PC-3 (cell line): Measurements from ENCODE around the gene CRIP2. TPM values are rescaled to one million over a fixed set of nuclear protein-coding genes. Genes with fewer than 3 reads are reported as not detected.

ENCODE experiments used
- ATAC-seq: fragments of 200-7000 bp; cut with Tn5 transposase; 2 replicates; pipeline ENCODE4 v1.9.1; 2020; ENCODE audit warnings: mild to moderate bottlenecking, moderate library complexity
- BruUV-seq: library from RNA; stranded (reverse); fragments of 400-500 nt; replicated peaks from 2 replicates; lab custom pipeline; 2021; lab: Mats Ljungman, UMichigan
- CTCF ChIA-PET: fragments of 300-600 bp; sonication (Branson Sonifier 250); formaldehyde crosslinking; loops from one replicate; lab custom pipeline; 2022; ENCODE audit warnings: antibody characterized with exemption; lab: Charles Lee
- POLR2A ChIA-PET: fragments of 300-600 bp; sonication (Branson Sonifier 250); formaldehyde crosslinking; loops from one replicate; lab custom pipeline; 2022; ENCODE audit warnings: antibody characterized with exemption; ENCODE audit not compliant: unreplicated experiment; lab: Charles Lee
- DNase-seq: peaks from one replicate; pipeline ENCODE4 v3.0.0-alpha.2; 2015
- H2AFZ ChIP-seq: fragments of 300-600 bp; sonication (generic); 2 replicates; pipeline ENCODE4 v1.6.0; 2016; ENCODE audit warnings: antibody characterized with exemption, low read length
- H3F3A ChIP-seq: fragments of 300-600 bp; sonication (generic); one replicate; pipeline ENCODE4 v1.6.0; 2017; ENCODE audit warnings: antibody characterized with exemption, low read length, control low read depth, mild to moderate bottlenecking; ENCODE audit not compliant: unreplicated experiment
- H3K27ac ChIP-seq: fragments of 300-600 bp; sonication (generic); 2 replicates; pipeline ENCODE4 v1.5.1; 2016; ENCODE audit warnings: mild to moderate bottlenecking, low read length
- H3K27me3 ChIP-seq: fragments of 300-600 bp; sonication (generic); 2 replicates; pipeline ENCODE4 v1.6.1; 2016; ENCODE audit warnings: low read length, mixed read lengths
- H3K36me3 ChIP-seq: fragments of 300-600 bp; sonication (generic); 2 replicates; pipeline ENCODE4 v1.6.1; 2016; ENCODE audit warnings: low read depth, mixed run types, low read length, mixed read lengths
- H3K4me1 ChIP-seq: fragments of 300-600 bp; sonication (generic); 2 replicates; pipeline ENCODE4 v1.5.1; 2016; ENCODE audit warnings: low read length; ENCODE audit not compliant: insufficient read depth
- H3K4me2 ChIP-seq: fragments of 300-600 bp; sonication (generic); 2 replicates; pipeline ENCODE4 v1.6.0; 2016; ENCODE audit warnings: low read length
- H3K4me3 ChIP-seq: fragments of 300-600 bp; sonication (generic); 2 replicates; pipeline ENCODE4 v1.5.1; 2016; ENCODE audit warnings: mild to moderate bottlenecking, low read length, mixed read lengths
- H3K79me2 ChIP-seq: fragments of 300-600 bp; sonication (generic); 2 replicates; pipeline ENCODE4 v1.6.1; 2017; ENCODE audit warnings: low read length, mixed read lengths
- H3K9ac ChIP-seq: fragments of 300-600 bp; sonication (generic); 2 replicates; pipeline ENCODE4 v1.6.0; 2016; ENCODE audit warnings: mild to moderate bottlenecking, low read length
- H3K9me2 ChIP-seq: fragments of 300-600 bp; sonication (generic); replicated peaks from 2 replicates; pipeline ENCODE4 v1.6.1; 2016; ENCODE audit warnings: mixed run types, low read length, mixed read lengths
- H3K9me3 ChIP-seq: fragments of 300-600 bp; sonication (generic); 2 replicates; pipeline ENCODE4 v1.6.1; 2016; ENCODE audit warnings: low read length, mixed read lengths
- H4K20me1 ChIP-seq: fragments of 300-600 bp; sonication (generic); 2 replicates; pipeline ENCODE4 v1.6.1; 2016; ENCODE audit warnings: low read length, mixed read lengths
- EZH2 ChIP-seq: fragments of 300-600 bp; sonication (generic); IDR thresholded peaks from one replicate; pipeline ENCODE4 v1.6.1; 2017; ENCODE audit warnings: antibody characterized with exemption, mild to moderate bottlenecking, low read length; ENCODE audit not compliant: unreplicated experiment
- EZH2phosphoT487 ChIP-seq: fragments of 300-600 bp; sonication (generic); IDR thresholded peaks from 2 replicates; pipeline ENCODE4 v1.6.1; 2018; ENCODE audit warnings: mild to moderate bottlenecking, antibody characterized with exemption, low read length, borderline replicate concordance
- intact Hi-C: fragments of 100-400 bp; cut with micrococcal nuclease; formaldehyde crosslinking; loops from 2 replicates; pipeline ENCODE4 v1.9.0; 2023
- total RNA-seq: library from RNA; depleted of rRNA; stranded (reverse); fragments of >200 nt; gene quantifications from 2 replicates; pipeline ENCODE4 v1.2.3, GENCODE V29; 2014
- TF ChIP-seq, protein P1 (sequence below): fragments of 300-600 bp; sonication (generic); conservative IDR thresholded peaks from 2 replicates; pipeline ENCODE4 v1.5.1; 2017; ENCODE audit warnings: antibody characterized with exemption, low read depth, mild to moderate bottlenecking, low read length

CRIP2 gene
- total RNA-seq, 1 experiment from 2014 or later: 100 TPM

GRCh38 chr14:105496831-105497591, 22.4 kb downstream of the CRIP2 start:
- no peak for DNase-seq
- Histone ChIP-seq H4K20me1 (peaks cover 8% of the 10 kb centered on the region), H3K9ac (no peak overlapping the region), H3K9me3 (no peaks in the 10 kb centered on the region), H3K27me3 (no peaks in the 10 kb centered on the region), H2AFZ (no peak overlapping the region), H3K9me2 (no peaks in the 10 kb centered on the region), H3K4me1 (peaks cover 2% of the 10 kb centered on the region; the same call in 1 of the 2 replicates), H3F3A (no peaks in the 10 kb centered on the region), H3K36me3 (no peaks in the 10 kb centered on the region), H3K27ac (no peak overlapping the region), H3K4me3 (no peak overlapping the region), H3K79me2 (peaks cover 9% of the 10 kb centered on the region), H3K4me2 (no peak overlapping the region)
- ChIA-PET CTCF (no interaction called here), POLR2A (no interaction called here)
- ATAC-seq: no peak
- BruUV-seq: no TSS peak
- intact Hi-C loops: no loop called here
- TF ChIP-seq, protein P1, sequence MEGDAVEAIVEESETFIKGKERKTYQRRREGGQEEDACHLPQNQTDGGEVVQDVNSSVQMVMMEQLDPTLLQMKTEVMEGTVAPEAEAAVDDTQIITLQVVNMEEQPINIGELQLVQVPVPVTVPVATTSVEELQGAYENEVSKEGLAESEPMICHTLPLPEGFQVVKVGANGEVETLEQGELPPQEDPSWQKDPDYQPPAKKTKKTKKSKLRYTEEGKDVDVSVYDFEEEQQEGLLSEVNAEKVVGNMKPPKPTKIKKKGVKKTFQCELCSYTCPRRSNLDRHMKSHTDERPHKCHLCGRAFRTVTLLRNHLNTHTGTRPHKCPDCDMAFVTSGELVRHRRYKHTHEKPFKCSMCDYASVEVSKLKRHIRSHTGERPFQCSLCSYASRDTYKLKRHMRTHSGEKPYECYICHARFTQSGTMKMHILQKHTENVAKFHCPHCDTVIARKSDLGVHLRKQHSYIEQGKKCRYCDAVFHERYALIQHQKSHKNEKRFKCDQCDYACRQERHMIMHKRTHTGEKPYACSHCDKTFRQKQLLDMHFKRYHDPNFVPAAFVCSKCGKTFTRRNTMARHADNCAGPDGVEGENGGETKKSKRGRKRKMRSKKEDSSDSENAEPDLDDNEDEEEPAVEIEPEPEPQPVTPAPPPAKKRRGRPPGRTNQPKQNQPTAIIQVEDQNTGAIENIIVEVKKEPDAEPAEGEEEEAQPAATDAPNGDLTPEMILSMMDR: no peak
- TF ChIP-seq EZH2phosphoT487 (no peak), EZH2 (no peak)

DNA sequence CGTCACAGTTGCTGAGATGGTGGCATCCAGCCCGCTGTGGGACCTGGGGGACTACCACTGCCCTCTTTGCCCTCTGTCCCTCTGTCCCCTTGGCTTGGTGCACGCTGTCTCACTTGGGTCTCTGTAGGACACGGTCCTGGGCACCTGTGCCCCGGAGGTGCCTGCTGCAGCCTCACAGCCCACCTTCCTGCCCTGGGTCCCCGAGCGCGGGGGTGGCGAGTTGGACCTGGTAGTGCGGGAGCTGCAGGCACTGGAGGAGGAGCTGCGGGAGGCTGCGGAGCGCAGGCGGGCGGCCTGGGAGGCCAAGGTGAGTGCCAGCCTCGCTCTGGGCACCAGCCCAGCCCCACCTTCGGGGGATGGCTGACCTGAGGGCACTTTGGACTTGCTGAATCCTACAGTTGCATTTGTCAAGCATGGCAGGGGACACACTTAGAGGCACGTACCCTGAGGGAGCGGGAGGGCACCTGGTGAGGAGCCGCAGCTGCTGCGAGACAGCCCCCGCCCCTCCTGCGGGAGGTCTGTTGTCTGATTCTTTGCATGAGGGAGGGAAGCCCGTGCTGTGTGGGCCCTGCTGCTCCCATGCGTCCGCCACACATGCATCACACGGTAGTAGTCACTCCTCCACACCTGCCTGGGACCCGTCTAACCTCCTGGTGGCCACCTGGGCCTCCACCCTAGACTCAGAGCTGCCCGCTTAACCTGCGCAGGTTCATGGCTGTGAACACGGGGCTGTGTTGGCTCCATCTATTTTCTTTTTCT, 23.2 kb downstream of the CRIP2 start:
- Histone ChIP-seq H2AFZ (no peak overlapping the region), H3K27me3 (no peaks in the 10 kb centered on the region), H4K20me1 (no peaks in the 10 kb centered on the region), H3K9me3 (no peaks in the 10 kb centered on the region), H3K4me2 (no peak overlapping the region), H3K4me3 (no peak overlapping the region), H3F3A (no peaks in the 10 kb centered on the region), H3K9me2 (no peaks in the 10 kb centered on the region), H3K4me1 (no peaks in the 10 kb centered on the region), H3K9ac (no peak overlapping the region), H3K27ac (no peak overlapping the region), H3K79me2 (0 out of 2 replicates have a peak, but pooled peaks cover under 1% of the 10 kb centered on the region), H3K36me3 (no peaks in the 10 kb centered on the region)
- intact Hi-C loops: no loop called here
- ChIA-PET CTCF (no interaction called here), POLR2A (no interaction called here)
- no peak for DNase-seq
- BruUV-seq: no TSS peak
- TF ChIP-seq EZH2 (no peak), EZH2phosphoT487 (no peak)
- TF ChIP-seq, protein P1: no peak
- ATAC-seq: no peak
